GM12874 (cell line): ENCODE measurements around the gene NAP1L4.

ENCODE experiments used
- TF ChIP-seq, protein P1 (sequence below): IDR thresholded peaks from 2 replicates; pipeline ENCODE4 v1.5.1; 2011; ENCODE audit warnings: low read depth, mild to moderate bottlenecking, control low read depth, low read length, moderate library complexity; ENCODE audit not compliant: insufficient read depth

Gene NAP1L4

GRCh38 chr11:2998073-2998850, 6.1 kb upstream of the NAP1L4 start:
- TF ChIP-seq, protein P1, sequence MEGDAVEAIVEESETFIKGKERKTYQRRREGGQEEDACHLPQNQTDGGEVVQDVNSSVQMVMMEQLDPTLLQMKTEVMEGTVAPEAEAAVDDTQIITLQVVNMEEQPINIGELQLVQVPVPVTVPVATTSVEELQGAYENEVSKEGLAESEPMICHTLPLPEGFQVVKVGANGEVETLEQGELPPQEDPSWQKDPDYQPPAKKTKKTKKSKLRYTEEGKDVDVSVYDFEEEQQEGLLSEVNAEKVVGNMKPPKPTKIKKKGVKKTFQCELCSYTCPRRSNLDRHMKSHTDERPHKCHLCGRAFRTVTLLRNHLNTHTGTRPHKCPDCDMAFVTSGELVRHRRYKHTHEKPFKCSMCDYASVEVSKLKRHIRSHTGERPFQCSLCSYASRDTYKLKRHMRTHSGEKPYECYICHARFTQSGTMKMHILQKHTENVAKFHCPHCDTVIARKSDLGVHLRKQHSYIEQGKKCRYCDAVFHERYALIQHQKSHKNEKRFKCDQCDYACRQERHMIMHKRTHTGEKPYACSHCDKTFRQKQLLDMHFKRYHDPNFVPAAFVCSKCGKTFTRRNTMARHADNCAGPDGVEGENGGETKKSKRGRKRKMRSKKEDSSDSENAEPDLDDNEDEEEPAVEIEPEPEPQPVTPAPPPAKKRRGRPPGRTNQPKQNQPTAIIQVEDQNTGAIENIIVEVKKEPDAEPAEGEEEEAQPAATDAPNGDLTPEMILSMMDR, result no peak

DNA sequence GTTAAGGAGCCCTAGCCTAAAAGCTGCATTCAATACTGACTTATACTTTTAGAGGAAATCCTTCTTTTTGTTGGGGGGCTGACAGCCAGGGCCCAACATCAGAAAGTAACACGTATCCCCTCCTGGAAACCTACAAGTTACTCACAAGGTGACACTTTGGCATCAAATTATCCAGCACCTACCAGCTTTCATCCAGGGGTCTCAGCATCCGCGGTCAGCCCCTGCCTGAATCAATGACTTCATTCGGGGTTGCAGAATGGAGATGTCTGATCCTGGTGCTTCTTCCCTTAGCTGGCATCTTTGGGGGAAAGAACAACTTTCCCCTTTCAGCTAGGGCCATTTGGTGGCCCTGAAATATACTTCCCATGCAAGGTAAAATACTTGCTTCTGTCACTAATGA, 5.3 kb upstream of the NAP1L4 start:
- TF ChIP-seq, protein P1, result no peak

- TF ChIP-seq, protein P1, result no peak
These were observed 4.8 kb upstream of the NAP1L4 start for GRCh38 chr11:2996976-2997375.

GRCh38 chr11:2995893-2996554, 3.9 kb upstream of the NAP1L4 start:
- TF ChIP-seq, protein P1, result no peak

DNA sequence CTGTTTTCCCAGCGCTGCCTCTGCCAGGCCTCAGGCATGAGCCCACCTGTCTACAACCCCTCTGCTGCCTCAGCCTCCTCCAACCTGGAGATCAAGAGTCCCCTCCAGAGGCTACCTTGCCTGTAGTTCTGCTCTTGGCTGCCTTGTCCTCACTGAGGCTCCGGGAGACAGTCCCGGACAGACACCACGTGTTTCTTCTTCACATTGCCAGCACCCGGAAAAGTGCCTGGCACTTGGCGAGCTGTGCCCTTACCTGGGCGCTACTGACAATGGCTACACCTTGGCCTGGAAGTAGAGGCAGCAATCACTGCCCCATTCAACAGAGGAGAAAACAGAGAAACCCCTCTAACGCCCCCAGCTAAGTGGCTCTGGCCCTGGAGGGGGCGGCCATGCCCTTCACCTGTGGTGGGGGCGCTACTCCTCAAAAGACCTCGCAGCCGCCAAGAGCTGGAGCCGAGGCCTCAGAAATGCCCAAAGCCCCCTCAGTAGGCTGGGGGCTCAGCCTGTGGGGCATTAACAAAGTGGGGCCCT, 3.0 kb upstream of the NAP1L4 start:
- TF ChIP-seq, protein P1, result no peak

DNA sequence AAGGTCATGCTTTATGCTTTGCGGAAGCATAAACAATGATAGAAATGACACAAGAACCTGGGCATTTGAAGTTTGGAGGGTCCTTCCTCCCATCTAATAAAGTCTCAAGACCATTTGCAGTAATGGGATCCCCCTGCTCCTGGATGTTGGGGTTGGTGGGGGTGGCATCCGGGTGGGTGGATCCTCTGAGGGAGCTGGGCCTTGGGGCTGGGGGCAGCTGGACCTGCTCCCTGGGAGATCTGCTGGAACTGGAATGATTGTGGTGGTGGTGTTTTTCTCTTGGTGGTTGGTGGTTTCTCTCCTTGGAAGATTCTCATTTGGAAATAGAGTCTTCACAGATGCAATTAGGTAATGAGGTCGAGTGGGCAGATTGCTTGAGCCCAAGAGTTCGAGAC, 2.2 kb upstream of the NAP1L4 start:
- TF ChIP-seq, protein P1, result no peak

DNA sequence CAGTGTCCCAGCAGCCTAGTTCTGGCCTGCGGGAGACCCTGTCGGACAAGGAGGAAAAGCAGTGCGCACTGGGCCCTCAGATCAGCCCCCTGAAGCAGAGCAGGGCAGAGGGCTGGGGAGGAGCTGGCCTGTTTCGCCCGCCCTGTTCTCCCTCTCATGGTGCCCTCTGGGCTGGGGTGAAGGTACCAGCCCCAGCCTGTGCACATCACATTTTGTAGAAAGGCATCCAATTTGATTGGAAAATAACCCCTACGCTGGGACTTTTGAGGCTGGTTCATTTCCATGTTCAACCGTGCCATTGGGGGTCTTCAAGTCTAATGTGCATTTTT, 832 bp upstream of the NAP1L4 start:
- TF ChIP-seq, protein P1, result no peak
